HepG2 (cell line): ENCODE results near the gene ASGR1. TPM values are rescaled to one million over a fixed set of nuclear protein-coding genes. Genes with fewer than 3 reads are reported as not detected.

Experiments
- ATAC-seq: fragments of 200-7000 bp; cut with Tn5 transposase; 3 replicates; pipeline ENCODE4 v1.9.1; 2020; ENCODE audit warnings: mild to moderate bottlenecking, moderate library complexity
- BruUV-seq: library from RNA; stranded (reverse); fragments of 400-500 nt; replicated peaks from 2 replicates; lab custom pipeline; 2021; lab: Mats Ljungman, UMichigan
- CTCF ChIA-PET: fragments of 300-600 bp; formaldehyde crosslinking; extraction: SDS; loops from one replicate; lab custom pipeline; 2021; ENCODE audit warnings: low total read pairs, inconsistent platforms, low intra/inter-chr PET ratio; lab: Yijun Ruan, JAX
- POLR2A ChIA-PET: fragments of 350-600 bp; sonication (Branson Sonifier 250); formaldehyde crosslinking; loops from one replicate; lab custom pipeline; 2020; ENCODE audit warnings: antibody characterized with exemption, inconsistent platforms; lab: Yijun Ruan, JAX
- DNase-seq: peaks from one replicate; pipeline ENCODE4 v3.0.0-alpha.2; 2015; ENCODE audit warnings: low spot score
- FAIRE-seq: peaks from 3 replicates; lab custom pipeline; 2011; peaks lifted over from hg19 to GRCh38; lab: Jason Lieb, UNC
- H2AFZ ChIP-seq: one replicate; pipeline ENCODE4 v1.6.1; 2011; ENCODE audit warnings: low read length, inconsistent platforms
- H3K27ac ChIP-seq: fragments of 300-600 bp; 3 replicates; pipeline ENCODE4 v1.8.0; 2011; ENCODE audit warnings: mixed run types, mild to moderate bottlenecking, mixed read lengths, low read length, inconsistent platforms; ENCODE audit not compliant: insufficient read depth; ENCODE audit errors: extremely low read length
- H3K27me3 ChIP-seq, 2 experiments: fragments of 200-600 bp in 1 of 2; 2 replicates in 1 of 2; 3 replicates in 1 of 2; pipeline versions ENCODE4 v1.6.0 to v1.8.0; 2011; ENCODE audit warnings: low read length in 2 of 2, mild to moderate bottlenecking in 2 of 2, moderate library complexity in 2 of 2, inconsistent platforms in 1 of 2; ENCODE audit not compliant: insufficient read depth in 2 of 2, control insufficient read depth in 1 of 2
- H3K36me3 ChIP-seq, 2 experiments: fragments of 200-600 bp in 1 of 2; replicated peaks in 1 of 2; 2 replicates in 1 of 2; 3 replicates in 1 of 2; pipeline versions ENCODE4 v1.5.1 to v1.8.0; 2011; ENCODE audit warnings: low read length in 2 of 2, inconsistent platforms in 1 of 2; ENCODE audit not compliant: insufficient read depth in 2 of 2, control insufficient read depth in 1 of 2
- H3K4me1 ChIP-seq: 2 replicates; pipeline ENCODE4 v1.5.1; 2012; ENCODE audit warnings: low read length, inconsistent platforms; ENCODE audit not compliant: insufficient read depth
- H3K4me2 ChIP-seq: 2 replicates; pipeline ENCODE4 v1.6.0; 2011; ENCODE audit warnings: low read depth, low read length, inconsistent platforms
- H3K4me3 ChIP-seq, 3 experiments: fragments of 200-600 bp in 1 of 3; sonication (generic), shearing (Covaris generic) in 1 of 3; replicated peaks in 1 of 3; 2 replicates each; pipeline ENCODE4 v1.5.1; 2011 to 2016; ENCODE audit warnings: low read length in 3 of 3, inconsistent platforms in 2 of 3, low read depth in 2 of 3, mild to moderate bottlenecking in 2 of 3, control low read depth in 1 of 3, mixed read lengths in 1 of 3; ENCODE audit not compliant: insufficient read depth in 1 of 3
- H3K79me2 ChIP-seq: one replicate; pipeline ENCODE4 v1.6.1; 2011; ENCODE audit warnings: low read length, inconsistent platforms; ENCODE audit not compliant: insufficient read depth
- H3K9ac ChIP-seq: 2 replicates; pipeline ENCODE4 v1.6.0; 2011; ENCODE audit warnings: mild to moderate bottlenecking, low read depth, low read length, inconsistent platforms; ENCODE audit not compliant: insufficient read depth
- H3K9me3 ChIP-seq: 2 replicates; pipeline ENCODE4 v1.5.1; 2012; ENCODE audit warnings: mild to moderate bottlenecking, low read length
- H4K20me1 ChIP-seq: 2 replicates; pipeline ENCODE4 v1.6.0; 2011; ENCODE audit warnings: inconsistent platforms, mild to moderate bottlenecking, low read length, moderate library complexity; ENCODE audit not compliant: insufficient read depth
- ARID4A ChIP-seq: sonication (generic); formaldehyde crosslinking; IDR thresholded peaks from 2 replicates; pipeline ENCODE4 v1.5.0; 2020; ENCODE audit warnings: mild to moderate bottlenecking, missing genetic modification reagents, borderline replicate concordance
- CENPBD1 ChIP-seq: sonication (generic); formaldehyde crosslinking; IDR thresholded peaks from 2 replicates; pipeline ENCODE4 v1.8.0; 2022; ENCODE audit warnings: missing genetic modification reagents, low read depth, mild to moderate bottlenecking, borderline replicate concordance
- KDM5A ChIP-seq: fragments of 200-600 bp; sonication (generic); IDR thresholded peaks from 2 replicates; pipeline ENCODE4 v1.7.0; 2018; ENCODE audit warnings: antibody characterized with exemption, mild to moderate bottlenecking, low read length, borderline replicate concordance
- PRDM10 ChIP-seq: sonication (generic); formaldehyde crosslinking; IDR thresholded peaks from 2 replicates; pipeline ENCODE4 v1.4.0; 2020; ENCODE audit warnings: low read depth, missing genetic modification reagents
- ZBED4 ChIP-seq: sonication (generic); formaldehyde crosslinking; IDR thresholded peaks from 2 replicates; pipeline ENCODE4 v1.4.0; 2020; ENCODE audit warnings: missing genetic modification reagents, borderline replicate concordance
- ZNF3 ChIP-seq: IDR thresholded peaks from 2 replicates; pipeline ENCODE4 v1.7.0; 2017; ENCODE audit warnings: inconsistent platforms
- ZNF383 ChIP-seq: sonication (generic); formaldehyde crosslinking; IDR thresholded peaks from 2 replicates; pipeline ENCODE4 v1.4.0; 2020; ENCODE audit warnings: missing genetic modification reagents, mild to moderate bottlenecking, borderline replicate concordance
- ZNF841 ChIP-seq: sonication (generic); formaldehyde crosslinking; IDR thresholded peaks from 2 replicates; pipeline ENCODE4 v1.8.1; 2023; ENCODE audit warnings: missing genetic modification reagents, borderline replicate concordance
- WGBS: methylation state at CpG from one replicate; pipeline ENCODE4 v1.1.6; 2017; ENCODE audit warnings: low lambda C conversion rate; 5-methylcytosine and 5-hydroxymethylcytosine counted together
- in situ Hi-C: cut with HindIII; loops from 2 replicates; pipeline ENCODE4 v1.10.0; 2017; ENCODE audit warnings: low pct_unique_long_range_greater_than_20kb; ENCODE audit not compliant: extremely low pct_ligation_motif_present
- intact Hi-C: fragments of 100-400 bp; cut with micrococcal nuclease; formaldehyde crosslinking; loops from one replicate; pipeline ENCODE4 v1.10.0; 2022; ENCODE audit not compliant: unreplicated experiment
- polyA plus RNA-seq, 8 experiments: library from polyadenylated mRNA; depleted of rRNA in 3 of 8; stranded (reverse) in 7 of 8; unstranded in 1 of 8; fragments of >200 nt; fragmentation: Illumina TruSeq in 4 of 8; extraction: Trizol in 4 of 8; gene quantifications; 2 replicates each; pipeline versions ENCODE4 v1.2.1 to v1.2.3, GENCODE V29; 2011 to 2016; ENCODE audit warnings: low read depth in 4 of 8, missing spikeins in 1 of 8, mixed read lengths in 1 of 8; ENCODE audit not compliant: insufficient read depth in 1 of 8
- total RNA-seq, 5 experiments: library from RNA; depleted of rRNA; stranded (reverse); fragments of >200 nt; fragmentation: Illumina TruSeq; extraction: Trizol; gene quantifications; 2 replicates each; pipeline ENCODE4 v1.2.3, GENCODE V29; 2016; ENCODE audit warnings: low read depth in 1 of 5

ASGR1 gene
- total and polyA plus RNA-seq, 2 of the 13 experiments (the other 11 are each of a cell fraction or from before 2014, with no cell fraction given): 353 to 796 TPM

- TF ChIP-seq ARID4A: no peak
Measured at GRCh38 chr17:7146115-7146514, 33.1 kb downstream of the ASGR1 start (continued).

GRCh38 chr17:7144213-7144612, 35.0 kb downstream of the ASGR1 start:
- no peak for FAIRE-seq
- no peaks in the 10 kb centered on the region for H3K36me3 ChIP-seq
- ATAC-seq: no peak
- no peak overlapping the region for H3K9ac ChIP-seq
- no peaks in the 10 kb centered on the region for H3K79me2 ChIP-seq
- H3K4me2 ChIP-seq: no peak overlapping the region
- no peak for DNase-seq
- H4K20me1 ChIP-seq: no peaks in the 10 kb centered on the region
- no TSS peak for BruUV-seq
- H3K27ac ChIP-seq: no peak overlapping the region
- H3K9me3 ChIP-seq: no peaks in the 10 kb centered on the region
- H2AFZ ChIP-seq: no peak overlapping the region
- peaks cover 33% of the 10 kb centered on the region for H3K4me1 ChIP-seq
- ChIA-PET CTCF (no interaction called here), POLR2A (interaction anchor here (1.3 kb wide), 1 partner anchor 21 kb away, joined by 3 read pairs; no protein-coding TSS in a partner anchor)
- no peak overlapping the region for H3K4me3 ChIP-seq
- 94% methylated on average over 11 of the region's 11 CpGs for WGBS
- intact Hi-C loops (no loop called here), in situ Hi-C loops (no loop called here)
- no peaks in the 10 kb centered on the region; a peak in 1 of 5 replicates for H3K27me3 ChIP-seq
- TF ChIP-seq ZNF3 (CRISPR knock-in tag) (no peak), ZBED4 (CRISPR knock-in tag) (no peak), CENPBD1 (CRISPR knock-in tag) (no peak), PRDM10 (CRISPR knock-in tag) (no peak), KDM5A (no peak), ZNF383 (no peak), ZNF841 (no peak)
